C4-2B (cell line): ENCODE data around the gene CTDSP1.
A peak's percentile ranks its signal among the peaks of the same experiment; 100 is the strongest.

Experiments
- H3K27ac ChIP-seq: fragments of 450-650 bp; 2 replicates; pipeline ENCODE4 v1.5.1; 2017
- ZFX ChIP-seq: fragments of 450-650 bp; IDR thresholded peaks from 2 replicates; pipeline ENCODE4 v1.6.1; 2017
- TF ChIP-seq, protein P1 (sequence below): fragments of 450-650 bp; conservative IDR thresholded peaks from 2 replicates; pipeline ENCODE4 v1.5.1; 2017; ENCODE audit warnings: mild to moderate bottlenecking

The CTDSP1 gene

DNA sequence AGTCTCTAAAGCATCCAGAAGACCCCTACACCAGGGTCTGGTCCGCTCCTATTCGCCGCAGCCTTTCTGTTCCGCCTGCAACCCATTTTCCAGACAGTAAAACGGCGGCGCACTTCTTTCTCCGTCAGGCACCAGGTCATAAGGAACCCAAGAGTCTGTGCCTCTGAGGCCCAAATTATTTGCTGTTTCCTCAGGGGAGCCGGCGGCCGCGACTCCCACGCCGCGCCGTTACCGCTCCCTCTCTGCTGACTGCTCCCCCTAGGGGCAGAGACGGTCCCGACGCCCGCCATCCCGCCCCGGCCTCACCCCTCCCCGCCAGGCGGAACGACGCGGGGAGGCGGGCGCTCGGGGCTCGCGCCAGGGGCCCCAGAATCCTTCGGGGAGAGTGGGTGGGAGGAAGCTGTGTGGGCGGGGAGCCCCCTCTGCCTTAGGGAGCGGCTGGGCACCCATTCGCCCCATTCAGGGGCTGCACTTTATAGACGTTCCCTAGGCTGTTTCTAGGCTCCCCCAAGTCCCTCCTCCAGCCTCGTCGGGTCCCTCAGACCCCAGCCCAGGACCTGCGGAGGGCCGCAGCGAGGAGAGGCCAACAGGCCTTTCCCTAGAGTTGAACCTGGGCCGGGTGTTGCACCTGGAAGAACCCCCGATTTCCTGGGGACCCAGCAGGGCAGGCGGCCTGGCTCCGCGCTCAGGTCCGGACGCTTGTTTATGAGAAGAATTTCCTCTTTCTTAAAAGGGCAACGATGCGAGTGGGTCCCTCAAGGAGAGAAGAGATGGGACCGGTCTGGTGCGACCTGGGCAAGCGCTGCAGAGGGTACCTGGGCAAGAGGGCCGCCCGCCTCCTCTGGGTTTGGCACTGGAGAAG, 3.6 kb upstream of the CTDSP1 start:
- TF ChIP-seq, protein P1, sequence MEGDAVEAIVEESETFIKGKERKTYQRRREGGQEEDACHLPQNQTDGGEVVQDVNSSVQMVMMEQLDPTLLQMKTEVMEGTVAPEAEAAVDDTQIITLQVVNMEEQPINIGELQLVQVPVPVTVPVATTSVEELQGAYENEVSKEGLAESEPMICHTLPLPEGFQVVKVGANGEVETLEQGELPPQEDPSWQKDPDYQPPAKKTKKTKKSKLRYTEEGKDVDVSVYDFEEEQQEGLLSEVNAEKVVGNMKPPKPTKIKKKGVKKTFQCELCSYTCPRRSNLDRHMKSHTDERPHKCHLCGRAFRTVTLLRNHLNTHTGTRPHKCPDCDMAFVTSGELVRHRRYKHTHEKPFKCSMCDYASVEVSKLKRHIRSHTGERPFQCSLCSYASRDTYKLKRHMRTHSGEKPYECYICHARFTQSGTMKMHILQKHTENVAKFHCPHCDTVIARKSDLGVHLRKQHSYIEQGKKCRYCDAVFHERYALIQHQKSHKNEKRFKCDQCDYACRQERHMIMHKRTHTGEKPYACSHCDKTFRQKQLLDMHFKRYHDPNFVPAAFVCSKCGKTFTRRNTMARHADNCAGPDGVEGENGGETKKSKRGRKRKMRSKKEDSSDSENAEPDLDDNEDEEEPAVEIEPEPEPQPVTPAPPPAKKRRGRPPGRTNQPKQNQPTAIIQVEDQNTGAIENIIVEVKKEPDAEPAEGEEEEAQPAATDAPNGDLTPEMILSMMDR: peak; percentile 94
- TF ChIP-seq ZFX: no peak

DNA sequence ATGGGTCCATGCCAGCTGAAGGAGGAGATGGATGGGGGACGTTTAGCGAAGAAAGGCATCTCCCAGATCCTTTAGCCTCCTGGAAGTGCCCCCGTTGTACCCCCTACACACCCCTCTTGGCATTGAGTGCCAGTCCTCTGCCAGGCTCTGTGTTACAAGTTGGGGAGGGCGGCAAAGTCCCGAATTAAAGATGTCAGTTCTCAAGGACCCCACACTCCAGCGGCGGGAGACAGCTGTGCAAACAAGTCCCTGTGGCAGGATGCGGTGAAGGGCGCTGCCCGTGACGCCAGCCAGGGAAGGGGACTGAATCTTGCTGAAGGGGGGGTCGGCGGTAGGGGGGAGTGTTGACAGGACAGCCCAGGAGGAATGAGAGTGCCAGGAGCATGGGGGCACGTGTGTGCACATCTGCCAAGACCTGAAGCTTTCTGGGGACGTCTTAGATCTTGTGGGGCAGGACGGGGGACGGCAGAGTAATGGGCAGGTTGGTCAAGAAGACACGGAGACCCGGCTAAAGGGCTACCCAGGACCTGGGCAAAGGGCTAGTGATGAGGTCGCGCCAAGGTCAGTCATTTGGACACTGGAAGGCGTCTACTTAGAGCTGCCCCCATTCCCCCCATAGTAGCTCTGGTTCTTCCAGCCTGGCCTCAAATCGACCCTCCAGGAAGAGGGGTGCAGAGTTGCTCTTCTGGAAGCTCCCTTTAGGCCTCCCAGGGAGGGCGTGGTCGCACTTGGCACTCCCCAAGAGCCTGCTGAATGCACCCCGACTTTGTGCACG, 2.8 kb upstream of the CTDSP1 start:
- H3K27ac ChIP-seq: peak overlapping the region; percentile 95
- TF ChIP-seq ZFX: no peak
- TF ChIP-seq, protein P1: no peak

More for the DNA sequence above, 3.6 kb upstream of the CTDSP1 start:
- H3K27ac ChIP-seq: peak overlapping the region; percentile 95

DNA sequence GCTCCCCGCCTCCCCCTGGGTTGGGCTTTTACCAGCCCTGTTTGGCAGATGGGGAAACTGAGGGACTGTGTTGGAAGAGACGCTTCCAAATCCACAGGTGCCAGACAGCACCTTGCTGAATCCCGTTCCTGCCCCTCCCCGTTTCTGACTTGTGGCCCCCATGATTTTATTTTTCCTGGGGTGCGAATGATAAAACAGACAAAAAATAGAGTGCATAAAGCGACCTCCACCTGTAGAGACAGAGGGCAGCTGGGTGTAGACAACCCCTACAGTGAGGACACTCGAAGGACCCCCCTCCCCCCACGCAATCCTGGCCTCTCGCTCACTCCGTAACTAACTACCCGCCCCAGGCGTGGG, 2.2 kb upstream of the CTDSP1 start:
- no peak for TF ChIP-seq ZFX
- TF ChIP-seq, protein P1: no peak
- H3K27ac ChIP-seq: peak overlapping the region; percentile 95

DNA sequence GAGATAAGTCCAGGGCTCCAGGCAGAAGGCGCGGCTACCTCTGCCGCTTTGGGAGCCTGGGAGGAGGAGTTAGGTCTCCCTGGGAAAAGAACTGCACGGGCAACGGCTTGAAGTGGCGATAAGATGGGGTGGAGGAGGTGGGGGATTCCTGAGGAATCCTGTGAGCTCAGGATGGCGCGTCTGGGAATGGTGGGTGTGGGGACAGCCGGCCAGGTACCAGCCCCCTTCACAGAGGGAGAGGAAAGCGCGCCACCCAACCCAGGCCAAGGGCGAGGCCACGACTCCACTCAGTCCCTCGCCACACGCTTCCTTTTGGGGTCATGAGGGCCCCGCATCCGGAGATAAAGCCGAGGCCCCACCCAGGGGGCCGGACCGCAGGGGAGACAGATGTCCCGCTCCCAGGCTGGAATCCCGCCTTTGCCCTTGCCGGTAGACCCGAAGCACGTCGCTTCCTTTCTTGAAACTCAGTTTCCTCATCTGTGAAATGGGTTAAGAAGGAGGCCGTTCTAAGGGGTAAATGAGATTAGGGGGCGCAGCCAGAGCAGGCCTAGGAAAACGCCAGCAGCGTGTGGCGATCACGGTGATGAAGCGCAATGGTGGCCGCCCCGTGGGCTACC, 1.7 kb upstream of the CTDSP1 start:
- TF ChIP-seq, protein P1: no peak
- no peak for TF ChIP-seq ZFX
- H3K27ac ChIP-seq: peak overlapping the region; percentile 95

DNA sequence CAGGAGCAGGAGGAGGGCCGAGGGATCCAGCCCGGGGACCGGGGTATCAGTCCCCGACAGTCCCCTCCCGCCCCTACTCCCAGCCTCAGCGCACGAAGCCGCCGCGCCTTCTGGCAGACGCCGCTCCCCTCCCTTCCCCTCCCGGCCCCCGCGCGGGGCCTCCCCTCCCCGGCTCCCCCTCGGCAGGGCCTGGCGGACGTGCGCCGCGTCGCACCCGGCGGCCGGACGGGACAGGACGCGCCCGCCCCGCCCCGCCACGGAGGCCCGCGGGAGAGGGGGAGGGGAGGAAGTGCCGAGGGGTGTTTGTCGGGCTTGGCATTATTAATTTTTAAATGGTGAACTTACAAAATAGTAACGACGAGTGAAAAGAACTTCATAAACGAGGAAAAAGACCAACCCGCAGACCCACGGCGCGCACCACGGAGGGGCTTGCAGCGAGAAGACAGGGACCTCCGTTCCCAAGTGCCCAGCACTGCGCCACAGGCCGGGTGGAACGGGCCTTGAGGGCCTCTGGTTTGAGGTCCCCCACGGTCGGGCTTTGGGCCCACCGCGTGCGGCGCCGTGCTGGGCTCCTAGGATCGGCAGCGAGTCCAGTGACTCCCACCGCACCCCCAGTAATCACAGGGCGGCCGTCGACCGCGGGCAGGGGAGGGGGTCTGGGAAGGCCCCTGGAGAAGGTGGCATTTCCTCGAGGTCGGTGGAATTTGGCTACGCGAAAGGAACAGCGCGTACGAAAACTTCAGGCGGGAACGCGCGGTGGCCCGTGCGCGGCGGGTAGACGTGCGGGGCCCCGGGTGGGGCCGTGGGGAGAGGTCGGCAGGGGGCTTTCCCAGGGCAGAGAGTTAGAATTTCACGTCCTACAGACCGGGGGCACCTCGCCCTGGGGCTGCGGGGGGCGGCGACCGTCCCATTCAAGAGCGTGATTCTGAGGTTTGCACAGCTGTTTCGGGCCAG, 954 bp upstream of the CTDSP1 start:
- TF ChIP-seq, protein P1: no peak
- peak; percentile 22 for TF ChIP-seq ZFX
- peak overlapping the region; percentile 95 for H3K27ac ChIP-seq

DNA sequence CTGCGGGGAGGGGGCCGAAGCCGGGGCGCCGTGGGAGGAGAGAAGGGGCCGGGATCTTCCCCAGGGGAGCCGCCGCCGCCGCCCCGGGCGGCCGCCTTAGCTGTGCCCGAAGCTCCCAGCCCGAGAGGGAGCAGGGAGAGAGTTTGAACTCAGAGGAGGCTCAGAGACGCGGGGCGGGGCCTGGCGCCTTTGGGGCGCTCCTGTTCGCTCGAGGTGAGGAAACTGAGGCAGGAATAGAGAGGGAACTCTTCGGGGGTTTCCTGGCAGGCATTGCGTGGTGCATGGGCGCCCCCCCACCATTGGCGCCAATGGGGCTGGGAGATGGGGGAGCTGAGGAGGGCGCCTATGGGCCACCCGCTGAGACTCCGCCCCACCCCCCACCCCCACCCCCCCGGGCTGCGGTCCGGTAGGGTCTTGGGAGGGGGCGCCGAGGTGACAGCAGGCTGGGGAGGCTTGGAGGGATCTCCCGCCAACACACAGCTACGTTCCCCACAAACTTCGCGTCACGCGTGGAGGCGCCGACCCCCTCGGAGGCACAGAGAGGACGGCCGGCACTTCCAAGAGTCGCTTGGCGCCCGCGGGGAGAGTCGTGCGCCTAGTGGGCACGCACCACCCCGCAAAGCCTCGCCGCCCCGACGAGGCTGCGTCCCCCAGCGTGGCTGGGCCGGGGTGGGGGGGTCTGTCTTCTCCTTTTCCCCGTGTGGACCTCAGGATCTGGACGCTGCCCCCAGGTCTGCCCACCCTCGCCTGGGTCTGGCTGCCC, 680 bp downstream of the CTDSP1 start:
- peak overlapping the region; percentile 95 for H3K27ac ChIP-seq
- TF ChIP-seq, protein P1: no peak
- no peak for TF ChIP-seq ZFX
